Astrocyte (in vitro differentiated cells and primary cell): ENCODE results near the gene ARID4A. TPM values are rescaled to one million over a fixed set of nuclear protein-coding genes. Genes with fewer than 3 reads are reported as not detected.

Source experiments
- DNase-seq: peaks from one replicate; pipeline ENCODE4 v3.0.0-alpha.2; 2010; ENCODE audit warnings: low read depth
- FAIRE-seq: peaks from 2 replicates; lab custom pipeline; 2011; peaks lifted over from hg19 to GRCh38; lab: Jason Lieb, UNC
- H2AFZ ChIP-seq: 2 replicates; pipeline ENCODE4 v1.6.0; 2012; ENCODE audit warnings: low read depth, low read length, inconsistent platforms
- H3K27ac ChIP-seq: 2 replicates; pipeline ENCODE4 v1.5.1; 2011; ENCODE audit warnings: low read depth, low read length, inconsistent platforms
- H3K27me3 ChIP-seq: 2 replicates; pipeline ENCODE4 v1.6.0; 2011; ENCODE audit warnings: low read length, inconsistent platforms; ENCODE audit not compliant: insufficient read depth
- H3K36me3 ChIP-seq: 2 replicates; pipeline ENCODE4 v1.5.1; 2011; ENCODE audit warnings: low read length, inconsistent platforms; ENCODE audit not compliant: insufficient read depth
- H3K4me1 ChIP-seq: 2 replicates; pipeline ENCODE4 v1.5.1; 2011; ENCODE audit warnings: low read length, inconsistent platforms; ENCODE audit not compliant: insufficient read depth
- H3K4me2 ChIP-seq: 2 replicates; pipeline ENCODE4 v1.6.0; 2012; ENCODE audit warnings: low read length, inconsistent platforms
- H3K4me3 ChIP-seq: 2 replicates; pipeline ENCODE4 v1.5.1; 2011; ENCODE audit warnings: low read depth, mild to moderate bottlenecking, low read length, inconsistent platforms; ENCODE audit not compliant: insufficient read depth
- H3K79me2 ChIP-seq: 2 replicates; pipeline ENCODE4 v1.6.0; 2012; ENCODE audit warnings: mild to moderate bottlenecking, low read length, inconsistent platforms; ENCODE audit not compliant: insufficient read depth
- H3K9ac ChIP-seq: 2 replicates; pipeline ENCODE4 v1.6.0; 2012; ENCODE audit warnings: mild to moderate bottlenecking, low read length, inconsistent platforms
- H3K9me3 ChIP-seq: 2 replicates; pipeline ENCODE4 v1.5.1; 2012; ENCODE audit warnings: low read depth, mild to moderate bottlenecking, low read length, inconsistent platforms; ENCODE audit not compliant: insufficient read depth
- H4K20me1 ChIP-seq: 2 replicates; pipeline ENCODE4 v1.6.0; 2012; ENCODE audit warnings: low read length, inconsistent platforms; ENCODE audit not compliant: insufficient read depth
- H3K27ac Mint-ChIP-seq: one replicate; pipeline ENCODE4 v1.8.0; 2021; ENCODE audit warnings: mild to moderate bottlenecking, mixed read lengths; ENCODE audit not compliant: unreplicated experiment
- H3K27me3 Mint-ChIP-seq: one replicate; pipeline ENCODE4 v1.8.0; 2021; ENCODE audit warnings: low read depth, mixed read lengths; ENCODE audit not compliant: unreplicated experiment
- H3K36me3 Mint-ChIP-seq: one replicate; pipeline ENCODE4 v1.8.0; 2021; ENCODE audit warnings: low read depth, mixed read lengths; ENCODE audit not compliant: unreplicated experiment
- H3K4me1 Mint-ChIP-seq: one replicate; pipeline ENCODE4 v1.8.0; 2021; ENCODE audit warnings: low read depth, mixed read lengths; ENCODE audit not compliant: unreplicated experiment
- H3K4me3 Mint-ChIP-seq: one replicate; pipeline ENCODE4 v1.8.0; 2021; ENCODE audit warnings: mild to moderate bottlenecking, moderate library complexity, mixed read lengths; ENCODE audit not compliant: unreplicated experiment
- H3K9me3 Mint-ChIP-seq: one replicate; pipeline ENCODE4 v1.8.0; 2021; ENCODE audit warnings: mild to moderate bottlenecking, mixed read lengths; ENCODE audit not compliant: unreplicated experiment
- EZH2 ChIP-seq: IDR thresholded peaks from 2 replicates; pipeline ENCODE4 v1.6.1; 2012; ENCODE audit warnings: mild to moderate bottlenecking, low read length, inconsistent platforms; ENCODE audit not compliant: insufficient read depth
- total RNA-seq: library from RNA; stranded (reverse); gene quantifications from 2 replicates; pipeline ENCODE4 v1.2.1, GENCODE V29; 2021
- TF ChIP-seq, protein P1 (sequence below): IDR thresholded peaks from 2 replicates; pipeline ENCODE4 v1.5.1; 2011; ENCODE audit warnings: low read depth, mild to moderate bottlenecking, inconsistent platforms, low read length, moderate library complexity; ENCODE audit not compliant: insufficient read depth

Gene ARID4A
- total RNA-seq, 1 donor from 2014 or later: 26.6 TPM

DNA sequence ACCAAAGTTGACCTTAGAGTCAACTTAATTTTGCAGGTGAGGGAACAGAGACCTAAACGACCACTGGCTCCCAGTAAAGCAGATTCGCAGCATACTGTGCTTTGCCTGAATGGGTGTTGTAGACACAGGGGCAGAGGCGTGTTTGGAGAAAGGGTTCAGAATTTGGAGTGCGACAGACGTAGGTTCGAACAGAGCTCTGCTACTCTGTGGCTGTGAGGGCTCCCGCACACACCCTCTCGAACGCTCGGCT lies 97.1 kb downstream of the ARID4A start:
- DNase-seq: no peak
- Histone ChIP-seq H3K4me2 (peak overlapping the region; percentile 81), H3K4me1 (no peaks in the 10 kb centered on the region), H3K27me3 (no peaks in the 10 kb centered on the region), H3K9me3 (no peaks in the 10 kb centered on the region), H3K27ac (no peak overlapping the region), H2AFZ (peak overlapping the region; percentile 68), H3K79me2 (no peaks in the 10 kb centered on the region), H4K20me1 (no peaks in the 10 kb centered on the region), H3K36me3 (no peaks in the 10 kb centered on the region), H3K9ac (peak overlapping the region; percentile 75), H3K4me3 (peak overlapping the region; percentile 41)
- H3K4me1 Mint-ChIP-seq: no peaks in the 10 kb centered on the region
- TF ChIP-seq EZH2: no peak
- TF ChIP-seq, protein P1, sequence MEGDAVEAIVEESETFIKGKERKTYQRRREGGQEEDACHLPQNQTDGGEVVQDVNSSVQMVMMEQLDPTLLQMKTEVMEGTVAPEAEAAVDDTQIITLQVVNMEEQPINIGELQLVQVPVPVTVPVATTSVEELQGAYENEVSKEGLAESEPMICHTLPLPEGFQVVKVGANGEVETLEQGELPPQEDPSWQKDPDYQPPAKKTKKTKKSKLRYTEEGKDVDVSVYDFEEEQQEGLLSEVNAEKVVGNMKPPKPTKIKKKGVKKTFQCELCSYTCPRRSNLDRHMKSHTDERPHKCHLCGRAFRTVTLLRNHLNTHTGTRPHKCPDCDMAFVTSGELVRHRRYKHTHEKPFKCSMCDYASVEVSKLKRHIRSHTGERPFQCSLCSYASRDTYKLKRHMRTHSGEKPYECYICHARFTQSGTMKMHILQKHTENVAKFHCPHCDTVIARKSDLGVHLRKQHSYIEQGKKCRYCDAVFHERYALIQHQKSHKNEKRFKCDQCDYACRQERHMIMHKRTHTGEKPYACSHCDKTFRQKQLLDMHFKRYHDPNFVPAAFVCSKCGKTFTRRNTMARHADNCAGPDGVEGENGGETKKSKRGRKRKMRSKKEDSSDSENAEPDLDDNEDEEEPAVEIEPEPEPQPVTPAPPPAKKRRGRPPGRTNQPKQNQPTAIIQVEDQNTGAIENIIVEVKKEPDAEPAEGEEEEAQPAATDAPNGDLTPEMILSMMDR: no peak
- peaks cover 2% of the 10 kb centered on the region for H3K27me3 Mint-ChIP-seq
- H3K9me3 Mint-ChIP-seq: no peaks in the 10 kb centered on the region
- no peak for FAIRE-seq
- H3K36me3 Mint-ChIP-seq: no peaks in the 10 kb centered on the region
- peak overlapping the region; percentile 47 for H3K27ac Mint-ChIP-seq
- peak overlapping the region; percentile 75 for H3K4me3 Mint-ChIP-seq

DNA sequence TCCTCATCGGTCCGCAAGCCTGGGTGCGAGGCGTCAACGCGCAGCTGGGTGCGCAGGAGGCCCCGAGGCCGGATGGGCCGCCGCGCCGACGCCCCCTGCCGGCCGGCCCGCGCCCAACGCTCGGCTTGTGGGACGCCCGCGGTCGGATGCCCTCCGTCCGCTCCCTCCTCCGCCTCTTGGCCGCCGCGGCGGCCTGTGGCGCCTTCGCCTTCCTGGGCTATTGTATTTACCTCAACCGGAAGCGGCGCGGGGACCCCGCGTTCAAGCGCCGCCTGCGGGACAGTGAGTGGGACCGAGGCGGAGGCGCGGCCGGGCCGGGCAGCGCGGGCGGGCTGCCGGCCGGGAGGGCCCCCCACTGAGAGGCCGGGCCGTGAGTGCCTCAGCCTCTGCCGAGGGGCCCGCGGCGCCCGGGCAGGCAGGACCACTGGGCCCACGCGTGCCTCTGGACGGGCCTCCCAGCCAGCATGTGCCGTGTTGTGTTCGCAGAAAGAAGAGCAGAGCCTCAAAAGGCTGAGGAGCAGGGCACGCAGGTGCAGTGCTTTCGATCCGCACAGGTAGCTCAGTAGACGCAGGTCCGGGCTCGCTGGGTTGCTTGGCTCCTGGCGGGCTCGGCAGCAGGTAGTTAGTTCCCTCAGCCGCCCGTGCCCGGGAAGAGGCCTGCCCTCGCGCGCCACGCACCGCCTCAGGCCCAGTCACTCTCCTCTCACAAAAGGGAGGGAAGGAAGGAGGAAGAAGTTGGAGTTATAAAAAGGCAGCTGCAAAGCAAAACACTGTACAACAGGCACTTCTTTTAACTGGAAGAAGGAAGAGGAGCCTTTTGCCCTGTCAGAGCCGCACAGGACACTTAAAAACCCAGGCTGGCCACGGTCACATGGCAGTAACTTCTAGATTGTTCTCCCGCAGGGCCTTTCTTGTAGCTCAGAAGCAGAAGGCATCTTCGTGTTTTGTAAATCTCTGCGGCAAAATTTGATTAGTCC lies 97.7 kb downstream of the ARID4A start, which contains the start of gene TOMM20L:
TSS of gene TOMM20L (plus strand) at position 119 of the 977 bp plus-strand sequence. CDS start at position 147, 28 bp downstream.
- H3K36me3 ChIP-seq: no peaks in the 10 kb centered on the region
- peak within 1 kb of the TSS; percentile 75 for H3K9ac ChIP-seq
- peak within 1 kb of the TSS; percentile 81 for H3K4me2 ChIP-seq
- H3K27ac ChIP-seq: no peak within 1 kb of the TSS
- peak within 1 kb of the TSS; percentile 41 for H3K4me3 ChIP-seq
- DNase-seq (peak; percentile 26), FAIRE-seq (no peak)
- peak within 1 kb of the TSS; percentile 75 for H3K4me3 Mint-ChIP-seq
- peak within 1 kb of the TSS; percentile 53 for H3K27ac Mint-ChIP-seq
- no peaks in the 10 kb centered on the region for H3K36me3 Mint-ChIP-seq
- no peaks in the 10 kb centered on the region for H3K4me1 ChIP-seq
- H4K20me1 ChIP-seq: no peaks in the 10 kb centered on the region
- H3K9me3 Mint-ChIP-seq: peaks cover 1% of the 10 kb centered on the region
- peaks cover 2% of the 10 kb centered on the region for H3K27me3 Mint-ChIP-seq
- H3K4me1 Mint-ChIP-seq: no peaks in the 10 kb centered on the region
- no peaks in the 10 kb centered on the region for H3K79me2 ChIP-seq
- H3K9me3 ChIP-seq: no peaks in the 10 kb centered on the region
- no peak for TF ChIP-seq EZH2
- TF ChIP-seq, protein P1: peak; percentile 43
- H2AFZ ChIP-seq: peak within 1 kb of the TSS; percentile 68
- no peaks in the 10 kb centered on the region for H3K27me3 ChIP-seq

DNA sequence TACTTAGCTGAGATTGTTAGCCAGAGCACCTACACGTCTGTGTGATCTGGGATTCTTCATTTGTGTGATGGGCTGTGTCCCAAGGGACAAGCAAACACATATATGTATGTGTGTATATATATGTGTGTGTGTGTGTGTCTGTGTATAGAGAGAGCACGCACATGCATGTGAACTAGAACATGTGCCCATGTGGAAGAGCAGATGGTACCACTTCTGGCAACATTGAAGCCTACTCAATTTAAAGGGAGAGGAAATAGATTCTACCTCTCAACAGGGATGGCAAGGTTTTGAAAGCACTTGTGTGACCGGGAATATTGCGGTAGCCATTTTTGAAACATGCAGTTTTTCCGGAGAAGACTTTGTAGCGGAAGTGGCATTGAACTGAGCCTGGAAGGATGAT lies 98.8 kb downstream of the ARID4A start:
- DNase-seq (no peak), FAIRE-seq (no peak)
- peaks cover 2% of the 10 kb centered on the region for H3K27me3 Mint-ChIP-seq
- H2AFZ ChIP-seq: no peak overlapping the region
- no peak for TF ChIP-seq EZH2
- TF ChIP-seq, protein P1: no peak
- no peak overlapping the region for H3K9ac ChIP-seq
- no peaks in the 10 kb centered on the region for H3K9me3 ChIP-seq
- H3K36me3 ChIP-seq: no peaks in the 10 kb centered on the region
- no peaks in the 10 kb centered on the region for H3K79me2 ChIP-seq
- H3K27me3 ChIP-seq: no peaks in the 10 kb centered on the region
- H3K4me1 ChIP-seq: no peaks in the 10 kb centered on the region
- H3K4me2 ChIP-seq: no peak overlapping the region
- no peak overlapping the region for H3K4me3 ChIP-seq
- H3K4me1 Mint-ChIP-seq: no peaks in the 10 kb centered on the region
- H4K20me1 ChIP-seq: no peaks in the 10 kb centered on the region
- H3K36me3 Mint-ChIP-seq: no peaks in the 10 kb centered on the region
- H3K4me3 Mint-ChIP-seq: no peak overlapping the region
- H3K9me3 Mint-ChIP-seq: peaks cover 1% of the 10 kb centered on the region
- no peak overlapping the region for H3K27ac ChIP-seq
- H3K27ac Mint-ChIP-seq: no peak overlapping the region
